K562 (cell line): ENCODE measurements around the gene MAP3K7. TPM values are rescaled to one million over a fixed set of nuclear protein-coding genes. Genes with fewer than 3 reads are reported as not detected.

Experiments used
- ATAC-seq: fragments of 200-7000 bp; cut with Tn5 transposase; 3 replicates; pipeline ENCODE4 v1.9.1; 2020; ENCODE audit warnings: moderate library complexity
- BruUV-seq: library from RNA; stranded (reverse); fragments of 400-500 nt; replicated peaks from 2 replicates; lab custom pipeline; 2021; lab: Mats Ljungman, UMichigan
- CTCF ChIA-PET: fragments of 300-600 bp; formaldehyde crosslinking; extraction: SDS; loops from one replicate; lab custom pipeline; 2021; ENCODE audit warnings: low intra/inter-chr PET ratio; lab: Yijun Ruan, JAX
- POLR2A ChIA-PET: fragments of 300-600, 350-650 bp; sonication (Branson Sonifier 250); formaldehyde crosslinking; extraction: SDS; loops from one replicate; lab custom pipeline; 2021; ENCODE audit warnings: antibody characterized with exemption, inconsistent platforms; lab: Yijun Ruan, JAX
- DNase-seq, 4 experiments: peaks; one replicate each; pipeline versions ENCODE4 v3.0.0 to v3.0.0-alpha.2; 2011 to 2018; ENCODE audit warnings: low spot score in 3 of 4, mixed read lengths in 3 of 4; ENCODE audit errors: extremely low read depth in 1 of 4
- FAIRE-seq: peaks from 2 replicates; lab custom pipeline; 2011; peaks lifted over from hg19 to GRCh38; lab: Jason Lieb, UNC
- H2AFZ ChIP-seq: 2 replicates; pipeline ENCODE4 v1.6.0; 2011; ENCODE audit warnings: low read depth, low read length, control low read depth, inconsistent platforms
- H3K27ac ChIP-seq: fragments of 200-600 bp; 3 replicates; pipeline ENCODE4 v1.8.0; 2011; ENCODE audit warnings: low read depth, mild to moderate bottlenecking, control low read depth, inconsistent platforms, low read length, moderate library complexity, mixed read lengths; ENCODE audit errors: extremely low read depth
- H3K27me3 ChIP-seq, 2 experiments: fragments of 300-600 bp in 1 of 2; 2 replicates in 1 of 2; 3 replicates in 1 of 2; pipeline versions ENCODE4 v1.6.0 to v1.8.0; 2011; ENCODE audit warnings: inconsistent platforms in 2 of 2, low read length in 2 of 2, mild to moderate bottlenecking in 1 of 2, mixed read lengths in 1 of 2, moderate library complexity in 1 of 2; ENCODE audit not compliant: control insufficient read depth in 2 of 2, insufficient read depth in 2 of 2
- H3K36me3 ChIP-seq: fragments of 300-600 bp; 3 replicates; pipeline ENCODE4 v1.8.0; 2011; ENCODE audit warnings: mild to moderate bottlenecking, low read length, inconsistent platforms; ENCODE audit not compliant: control insufficient read depth, insufficient read depth
- H3K4me1 ChIP-seq, 2 experiments: fragments of 200-600 bp in 1 of 2; replicated peaks in 1 of 2; 2 replicates in 1 of 2; 3 replicates in 1 of 2; pipeline versions ENCODE4 v1.5.1 to v1.8.0; 2011; ENCODE audit warnings: inconsistent platforms in 2 of 2, low read length in 2 of 2, mild to moderate bottlenecking in 1 of 2, mixed read lengths in 1 of 2, moderate library complexity in 1 of 2; ENCODE audit not compliant: control insufficient read depth in 2 of 2, insufficient read depth in 2 of 2
- H3K4me2 ChIP-seq: 2 replicates; pipeline ENCODE4 v1.6.1; 2011; ENCODE audit warnings: low read length, control low read depth, inconsistent platforms, mixed read lengths; ENCODE audit not compliant: insufficient read depth
- H3K4me3 ChIP-seq: fragments of 200-600 bp; sonication (generic), shearing (Covaris generic); 2 replicates; pipeline ENCODE4 v1.5.1; 2016; ENCODE audit warnings: control low read depth, inconsistent platforms
- H3K79me2 ChIP-seq: fragments of 200-600 bp; 3 replicates; pipeline ENCODE4 v1.8.0; 2011; ENCODE audit warnings: low read length, inconsistent platforms; ENCODE audit not compliant: control insufficient read depth, insufficient read depth
- H3K9ac ChIP-seq, 2 experiments: 2 replicates each; pipeline versions ENCODE4 v1.6.0 to v1.6.1; 2011; ENCODE audit warnings: low read depth in 2 of 2, low read length in 2 of 2, control low read depth in 1 of 2, inconsistent platforms in 1 of 2, mild to moderate bottlenecking in 1 of 2, mixed read lengths in 1 of 2; ENCODE audit not compliant: insufficient read depth in 1 of 2
- H3K9me1 ChIP-seq: one replicate; pipeline ENCODE4 v1.6.0; 2011; ENCODE audit warnings: inconsistent platforms, mild to moderate bottlenecking, low read length, moderate library complexity; ENCODE audit not compliant: control insufficient read depth, insufficient read depth
- H3K9me3 ChIP-seq: replicated peaks from 2 replicates; pipeline ENCODE4 v1.5.1; 2011; ENCODE audit warnings: low read depth, low read length, inconsistent platforms; ENCODE audit not compliant: control insufficient read depth, insufficient read depth
- H4K20me1 ChIP-seq: replicated peaks from 2 replicates; pipeline ENCODE4 v1.6.1; 2011; ENCODE audit warnings: low read length, inconsistent platforms, mixed read lengths; ENCODE audit not compliant: control insufficient read depth, insufficient read depth
- C11orf30 ChIP-seq: fragments of 450-650 bp; IDR thresholded peaks from 2 replicates; pipeline ENCODE4 v1.6.1; 2016; ENCODE audit warnings: low read depth, mild to moderate bottlenecking
- DACH1 ChIP-seq: fragments of 450-650 bp; IDR thresholded peaks from 2 replicates; pipeline ENCODE4 v1.6.1; 2018; ENCODE audit not compliant: partially characterized antibody
- GATAD2B ChIP-seq: fragments of 450-650 bp; IDR thresholded peaks from 2 replicates; pipeline ENCODE4 v1.6.1; 2017; ENCODE audit warnings: mild to moderate bottlenecking, borderline replicate concordance
- HMG20A ChIP-seq: fragments of 450-650 bp; formaldehyde crosslinking; conservative IDR thresholded peaks from 2 replicates; pipeline ENCODE4 v1.4.0; 2020; ENCODE audit warnings: mild to moderate bottlenecking, mixed read lengths
- KDM4B ChIP-seq, 2 experiments: fragments of 450-650 bp in 1 of 2; sonication (generic) in 1 of 2; IDR thresholded peaks; 2 replicates each; pipeline ENCODE4 v1.6.1; 2016 to 2017; ENCODE audit warnings: borderline replicate concordance in 2 of 2, antibody characterized with exemption in 1 of 2, low read depth in 1 of 2, mild to moderate bottlenecking in 1 of 2
- MAFF ChIP-seq: IDR thresholded peaks from 2 replicates; pipeline ENCODE4 v1.6.1; 2012; ENCODE audit warnings: low read length, improper control_type of control experiment
- MAFG ChIP-seq: fragments of 450-650 bp; conservative IDR thresholded peaks from 2 replicates; pipeline ENCODE4 v1.6.1; 2016; ENCODE audit warnings: missing genetic modification characterization, missing compliant biosample characterization
- MAFK ChIP-seq: IDR thresholded peaks from 2 replicates; pipeline ENCODE4 v1.6.1; 2011; ENCODE audit warnings: low read length, improper control_type of control experiment
- MEIS2 ChIP-seq: fragments of 450-650 bp; IDR thresholded peaks from 2 replicates; pipeline ENCODE4 v1.6.1; 2014; ENCODE audit warnings: mild to moderate bottlenecking; ENCODE audit not compliant: partially characterized antibody
- REST ChIP-seq, 2 experiments: fragments of 450-650 bp; formaldehyde crosslinking in 1 of 2; IDR thresholded peaks; 2 replicates each; pipeline versions ENCODE4 v1.4.0 to v1.6.1; 2014 to 2020; ENCODE audit warnings: mild to moderate bottlenecking in 2 of 2, borderline replicate concordance in 1 of 2, low read depth in 1 of 2
- SIN3A ChIP-seq, 2 experiments: fragments of 150-350 bp in 1 of 2; IDR thresholded peaks; 2 replicates each; pipeline ENCODE4 v1.6.1; 2011 to 2016; ENCODE audit warnings: borderline replicate concordance in 2 of 2, low read depth in 2 of 2, low read length in 2 of 2, mild to moderate bottlenecking in 2 of 2, moderate library complexity in 2 of 2; ENCODE audit not compliant: control insufficient read depth in 1 of 2
- SMC3 ChIP-seq: conservative IDR thresholded peaks from 2 replicates; pipeline ENCODE4 v1.6.1; 2011; ENCODE audit warnings: low read depth, low read length, improper control_type of control experiment; ENCODE audit not compliant: insufficient read depth
- ZNF316 ChIP-seq: fragments of 450-650 bp; IDR thresholded peaks from 2 replicates; pipeline ENCODE4 v1.6.1; 2016
- ZNF707 ChIP-seq: fragments of 250-450 bp; sonication (Bioruptor Pico); conservative IDR thresholded peaks from 2 replicates; pipeline ENCODE4 v1.8.0; 2022; ENCODE audit warnings: inconsistent platforms, mild to moderate bottlenecking, moderate library complexity
- WGBS: fragments of 100-300 bp; shearing (Covaris generic); methylation state at CpG from one replicate; pipeline ENCODE4 v1.1.6; 2016; ENCODE audit warnings: low coverage, mixed read lengths; ENCODE audit not compliant: insufficient coverage; ENCODE audit errors: missing lambda C conversion rate; 5-methylcytosine and 5-hydroxymethylcytosine counted together
- in situ Hi-C: fragments of 300-500 bp; cut with MboI; formaldehyde crosslinking; loops from 4 replicates; pipeline ENCODE4 v1.15.0; 2018; ENCODE audit warnings: inconsistent platforms, mixed read lengths
- intact Hi-C: fragments of 100-400 bp; cut with micrococcal nuclease; formaldehyde crosslinking; loops from 2 replicates; pipeline ENCODE4 v1.14.2; 2022
- polyA plus RNA-seq, 8 experiments: library from polyadenylated mRNA; depleted of rRNA in 4 of 8; stranded (reverse) in 5 of 8; unstranded in 3 of 8; fragments of >200 nt; fragmentation: Nextera tagmentation in 2 of 8; fragmentation: Illumina TruSeq in 1 of 8; extraction: Ambion mirVana in 2 of 8; extraction: Trizol in 1 of 8; gene quantifications; 2 replicates each; pipeline versions ENCODE4 v1.2.1 to v1.2.3, GENCODE V29; 2011 to 2014; ENCODE audit warnings: inconsistent platforms in 1 of 8, missing spikeins in 1 of 8
- total RNA-seq, 7 experiments: library from RNA; depleted of rRNA in 6 of 7; stranded (reverse); fragments of >200 nt in 6 of 7; fragmentation: Illumina TruSeq in 2 of 7; extraction: Trizol in 2 of 7; gene quantifications; 2 replicates each; pipeline versions ENCODE4 v1.2.1 to v1.2.3, GENCODE V29; 2011 to 2021; ENCODE audit warnings: low replicate concordance in 1 of 7

MAP3K7 gene
- total and polyA plus RNA-seq, 9 of the 15 experiments (the other 6 are each of a cell fraction or from before 2014, with no cell fraction given): 13.4 to 60.9 (median 34.8) TPM

- ChIA-PET POLR2A (no interaction called here), CTCF (no interaction called here)
Observed at GRCh38 chr6:90523779-90524310, 63.0 kb downstream of the MAP3K7 start.

More at GRCh38 chr6:90523779-90524310, 63.0 kb downstream of the MAP3K7 start:
- WGBS: 86% methylated on average over 4 of the region's 4 CpGs
- Histone ChIP-seq H3K36me3 (peaks cover 45% of the 10 kb centered on the region; the same call in 2 of the 3 replicates), H4K20me1 (no peaks in the 10 kb centered on the region)
- TF ChIP-seq ZNF707 (CRISPR knock-in tag): no peak
- TF ChIP-seq MAFK: peak; percentile 71
- peak; percentile 69 for TF ChIP-seq MAFF
- no peak for TF ChIP-seq SIN3A (IDR thresholded peaks at IDR 0.05; ENCODE audit: borderline replicate concordance in 2 of 2, control insufficient read depth in 1 of 2, low read depth in 2 of 2, low read length in 2 of 2)
- TF ChIP-seq SMC3: no peak
- TF ChIP-seq MEIS2: no peak
- TF ChIP-seq HMG20A (CRISPR knock-in tag): no peak
- TF ChIP-seq KDM4B (IDR thresholded peaks at IDR 0.05; ENCODE audit: borderline replicate concordance in 2 of 2, low read depth in 1 of 2): no peak
- TF ChIP-seq GATAD2B: no peak
- no peak for TF ChIP-seq REST (IDR thresholded peaks at IDR 0.05; ENCODE audit: borderline replicate concordance)
- no peak for TF ChIP-seq REST (CRISPR knock-in tag; IDR thresholded peaks at IDR 0.05; ENCODE audit: low read depth)
- peak; percentile 50; the same call in 1 of the 2 replicates for TF ChIP-seq MAFG (tag)
- TF ChIP-seq DACH1: no peak
- TF ChIP-seq ZNF316: peak; percentile 87
- peak; percentile 66; the same call in 1 of the 2 replicates for TF ChIP-seq C11orf30
- TF ChIP-seq, all 486 proteins: peak for 5
- no peak for DNase-seq
- in situ Hi-C loops: no loop called here
- Histone ChIP-seq H3K4me2 (no peak overlapping the region), H3K79me2 (no peaks in the 10 kb centered on the region), H3K4me3 (no peak overlapping the region), H3K27ac (no peak overlapping the region), H3K9me3 (no peaks in the 10 kb centered on the region), H3K27me3 (no peaks in the 10 kb centered on the region), H3K9me1 (no peaks in the 10 kb centered on the region), H2AFZ (no peak overlapping the region), H3K9ac (no peak overlapping the region), H3K4me1 (no peaks in the 10 kb centered on the region)
- intact Hi-C loops: no loop called here
- no peak for ATAC-seq
- no TSS peak for BruUV-seq
- no peak for FAIRE-seq
